Fibroblast of lung (primary cell): ENCODE measurements around the gene RET. TPM values are rescaled to one million over a fixed set of nuclear protein-coding genes. Genes with fewer than 3 reads are reported as not detected.

Experiments used
- DNase-seq, 2 donors: peaks; one replicate each; pipeline versions ENCODE4 v3.0.0 to v3.0.0-alpha.2; 2010; ENCODE audit warnings: low read depth in 2 of 2
- H2AFZ ChIP-seq: 2 replicates; pipeline ENCODE4 v1.5.1; 2012; ENCODE audit warnings: low read length, control low read depth, inconsistent platforms
- H3K27ac ChIP-seq: 2 replicates; pipeline ENCODE4 v1.5.1; 2011; ENCODE audit warnings: low read length, control low read depth; ENCODE audit not compliant: insufficient read depth
- H3K27me3 ChIP-seq: 2 replicates; pipeline ENCODE4 v1.5.1; 2011; ENCODE audit warnings: mild to moderate bottlenecking, low read length; ENCODE audit not compliant: control insufficient read depth, insufficient read depth
- H3K36me3 ChIP-seq: 2 replicates; pipeline ENCODE4 v1.5.1; 2011; ENCODE audit warnings: low read length; ENCODE audit not compliant: control insufficient read depth, insufficient read depth
- H3K4me1 ChIP-seq: 2 replicates; pipeline ENCODE4 v1.5.1; 2011; ENCODE audit warnings: low read length; ENCODE audit not compliant: control insufficient read depth, insufficient read depth; ENCODE audit errors: extremely low read depth
- H3K4me2 ChIP-seq: 2 replicates; pipeline ENCODE4 v1.5.1; 2011; ENCODE audit warnings: low read length, control low read depth; ENCODE audit not compliant: insufficient read depth; ENCODE audit errors: extremely low read depth
- H3K4me3 ChIP-seq, 4 experiments: fragments of 200-600 bp in 1 of 4; sonication (generic) in 1 of 4; replicated peaks in 1 of 4; 2 replicates each; pipeline ENCODE4 v1.5.1; 2011 to 2016; ENCODE audit warnings: low read length in 4 of 4, low read depth in 3 of 4, mild to moderate bottlenecking in 3 of 4, control low read depth in 2 of 4, inconsistent platforms in 1 of 4, mixed read lengths in 1 of 4; ENCODE audit not compliant: insufficient read depth in 1 of 4; ENCODE audit errors: control extremely low read depth in 1 of 4
- H3K79me2 ChIP-seq: 2 replicates; pipeline ENCODE4 v1.5.1; 2012; ENCODE audit warnings: mild to moderate bottlenecking, low read length, inconsistent platforms; ENCODE audit not compliant: control insufficient read depth, insufficient read depth
- H3K9ac ChIP-seq: 2 replicates; pipeline ENCODE4 v1.5.1; 2011; ENCODE audit warnings: mild to moderate bottlenecking, low read length, control low read depth; ENCODE audit not compliant: insufficient read depth
- H3K9me3 ChIP-seq: 2 replicates; pipeline ENCODE4 v1.5.1; 2012; ENCODE audit warnings: low read depth, low read length; ENCODE audit not compliant: control insufficient read depth, insufficient read depth
- H4K20me1 ChIP-seq: 2 replicates; pipeline ENCODE4 v1.5.1; 2011; ENCODE audit warnings: low read length; ENCODE audit not compliant: control insufficient read depth, insufficient read depth; ENCODE audit errors: extremely low read depth
- EZH2 ChIP-seq: IDR thresholded peaks from 2 replicates; pipeline ENCODE4 v1.5.1; 2012; ENCODE audit warnings: low read length, control low read depth, mild to moderate bottlenecking; ENCODE audit errors: missing control alignments
- polyA plus RNA-seq, 2 donors: library from polyadenylated mRNA; depleted of rRNA in 1 of 2; stranded (reverse) in 1 of 2; unstranded in 1 of 2; fragments of >200 nt; gene quantifications; 2 replicates each; pipeline ENCODE4 v1.2.1, GENCODE V29; 2011 to 2012; ENCODE audit warnings: missing spikeins in 1 of 2
- total RNA-seq: library from RNA; depleted of rRNA; stranded (reverse); fragments of >200 nt; gene quantifications from 2 replicates; pipeline ENCODE4 v1.2.1, GENCODE V29; 2014
- TF ChIP-seq, protein P1 (sequence below), 2 donors: IDR thresholded peaks in 1 of 2; conservative IDR thresholded peaks in 1 of 2; 1 replicate in 1 of 2; 2 replicates in 1 of 2; pipeline ENCODE4 v1.5.1; 2011 to 2012; ENCODE audit warnings: low read length in 2 of 2, control low read depth in 1 of 2, inconsistent platforms in 1 of 2, low read depth in 1 of 2, mild to moderate bottlenecking in 1 of 2

The RET gene
- total and polyA plus RNA-seq, 2 donors (not counting 1 experiment from before 2014, with no cell fraction given), result 0.08 to 0.83 TPM

GRCh38 chr10:43070121-43071085 lies 6.5 kb upstream of the RET start:
- no peak overlapping the region for H3K4me2 ChIP-seq
- H3K27me3 ChIP-seq, result peaks cover 7% of the 10 kb centered on the region
- H3K79me2 ChIP-seq, result no peaks in the 10 kb centered on the region
- H3K9me3 ChIP-seq, result no peaks in the 10 kb centered on the region
- no peak for DNase-seq
- TF ChIP-seq, protein P1, sequence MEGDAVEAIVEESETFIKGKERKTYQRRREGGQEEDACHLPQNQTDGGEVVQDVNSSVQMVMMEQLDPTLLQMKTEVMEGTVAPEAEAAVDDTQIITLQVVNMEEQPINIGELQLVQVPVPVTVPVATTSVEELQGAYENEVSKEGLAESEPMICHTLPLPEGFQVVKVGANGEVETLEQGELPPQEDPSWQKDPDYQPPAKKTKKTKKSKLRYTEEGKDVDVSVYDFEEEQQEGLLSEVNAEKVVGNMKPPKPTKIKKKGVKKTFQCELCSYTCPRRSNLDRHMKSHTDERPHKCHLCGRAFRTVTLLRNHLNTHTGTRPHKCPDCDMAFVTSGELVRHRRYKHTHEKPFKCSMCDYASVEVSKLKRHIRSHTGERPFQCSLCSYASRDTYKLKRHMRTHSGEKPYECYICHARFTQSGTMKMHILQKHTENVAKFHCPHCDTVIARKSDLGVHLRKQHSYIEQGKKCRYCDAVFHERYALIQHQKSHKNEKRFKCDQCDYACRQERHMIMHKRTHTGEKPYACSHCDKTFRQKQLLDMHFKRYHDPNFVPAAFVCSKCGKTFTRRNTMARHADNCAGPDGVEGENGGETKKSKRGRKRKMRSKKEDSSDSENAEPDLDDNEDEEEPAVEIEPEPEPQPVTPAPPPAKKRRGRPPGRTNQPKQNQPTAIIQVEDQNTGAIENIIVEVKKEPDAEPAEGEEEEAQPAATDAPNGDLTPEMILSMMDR (conservative IDR thresholded peaks at IDR 0.05 in 1 of 2, IDR thresholded peaks at IDR 0.05 in 1 of 2; ENCODE audit: low read depth in 1 of 2, low read length in 2 of 2), result no peak
- TF ChIP-seq EZH2, result no peak
- no peak overlapping the region for H3K4me3 ChIP-seq
- no peaks in the 10 kb centered on the region for H3K36me3 ChIP-seq
- no peak overlapping the region for H2AFZ ChIP-seq
- H3K9ac ChIP-seq, result no peak overlapping the region
- no peak overlapping the region for H3K27ac ChIP-seq
- no peaks in the 10 kb centered on the region for H3K4me1 ChIP-seq
- H4K20me1 ChIP-seq, result no peaks in the 10 kb centered on the region

DNA sequence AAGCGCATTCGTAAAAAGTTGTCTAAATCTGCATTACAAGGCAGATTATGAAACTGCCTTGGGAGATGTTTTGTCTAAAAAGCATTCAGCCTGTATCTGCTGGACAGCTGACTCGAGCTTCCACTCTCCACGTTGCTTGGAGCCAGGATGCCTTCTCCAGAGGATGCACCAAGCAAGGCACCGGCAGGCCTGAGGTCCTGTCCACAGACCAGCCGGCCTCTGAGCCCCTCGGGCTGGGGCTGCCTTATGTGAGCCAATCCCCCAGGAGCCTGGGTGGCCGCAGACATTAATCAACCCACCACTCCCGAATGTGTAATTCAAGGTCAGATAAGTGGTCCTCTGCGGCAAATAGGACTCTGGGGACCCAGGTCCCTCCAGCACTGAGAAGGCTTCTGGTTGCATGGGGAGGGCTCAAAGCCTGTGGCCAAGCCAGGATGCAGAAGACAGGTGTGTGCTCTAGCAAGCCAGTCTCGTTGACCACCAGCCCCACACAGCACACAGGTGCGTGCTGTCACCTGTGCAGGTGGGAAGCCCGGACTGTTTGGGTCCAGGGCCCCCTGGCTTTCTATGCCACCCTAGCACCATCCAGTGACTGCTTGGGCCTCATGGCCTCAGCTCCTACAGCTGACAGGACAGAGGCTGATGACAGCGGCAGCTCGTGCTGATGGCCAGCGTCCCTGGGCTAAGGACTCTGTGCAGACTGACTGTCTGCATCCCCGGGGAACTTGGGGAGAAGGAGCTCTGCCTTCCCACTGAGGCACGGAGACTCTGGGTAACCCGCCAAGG lies 4.8 kb upstream of the RET start:
- H2AFZ ChIP-seq, result no peak overlapping the region
- no peak for DNase-seq

More for the DNA sequence above, 4.8 kb upstream of the RET start:
- Histone ChIP-seq H3K9me3 (no peaks in the 10 kb centered on the region), H3K27me3 (peaks cover 10% of the 10 kb centered on the region), H3K79me2 (no peaks in the 10 kb centered on the region), H3K36me3 (no peaks in the 10 kb centered on the region), H3K9ac (no peak overlapping the region), H3K4me3 (no peak overlapping the region), H3K27ac (no peak overlapping the region), H3K4me2 (no peak overlapping the region), H3K4me1 (no peaks in the 10 kb centered on the region), H4K20me1 (no peaks in the 10 kb centered on the region)
- no peak for TF ChIP-seq EZH2
- TF ChIP-seq, protein P1 (conservative IDR thresholded peaks at IDR 0.05 in 1 of 2, IDR thresholded peaks at IDR 0.05 in 1 of 2; ENCODE audit: low read depth in 1 of 2, low read length in 2 of 2), result no peak
